T-helper 22 cell (primary cell): ENCODE measurements around the gene KDM4C.
"Not testable (repeated sequence)": the region's sequence is repeated elsewhere in the genome, so short reads cannot be mapped to it uniquely, and the experiment has no call there.

ENCODE experiments used
- DNase-seq: peaks from one replicate; pipeline ENCODE4 v3.0.0-alpha.2; 2020; ENCODE audit warnings: low read depth

The KDM4C gene

GRCh38 chr9:7171396-7172153 lies 413.8 kb downstream of the KDM4C start:
- no peak for DNase-seq

DNA sequence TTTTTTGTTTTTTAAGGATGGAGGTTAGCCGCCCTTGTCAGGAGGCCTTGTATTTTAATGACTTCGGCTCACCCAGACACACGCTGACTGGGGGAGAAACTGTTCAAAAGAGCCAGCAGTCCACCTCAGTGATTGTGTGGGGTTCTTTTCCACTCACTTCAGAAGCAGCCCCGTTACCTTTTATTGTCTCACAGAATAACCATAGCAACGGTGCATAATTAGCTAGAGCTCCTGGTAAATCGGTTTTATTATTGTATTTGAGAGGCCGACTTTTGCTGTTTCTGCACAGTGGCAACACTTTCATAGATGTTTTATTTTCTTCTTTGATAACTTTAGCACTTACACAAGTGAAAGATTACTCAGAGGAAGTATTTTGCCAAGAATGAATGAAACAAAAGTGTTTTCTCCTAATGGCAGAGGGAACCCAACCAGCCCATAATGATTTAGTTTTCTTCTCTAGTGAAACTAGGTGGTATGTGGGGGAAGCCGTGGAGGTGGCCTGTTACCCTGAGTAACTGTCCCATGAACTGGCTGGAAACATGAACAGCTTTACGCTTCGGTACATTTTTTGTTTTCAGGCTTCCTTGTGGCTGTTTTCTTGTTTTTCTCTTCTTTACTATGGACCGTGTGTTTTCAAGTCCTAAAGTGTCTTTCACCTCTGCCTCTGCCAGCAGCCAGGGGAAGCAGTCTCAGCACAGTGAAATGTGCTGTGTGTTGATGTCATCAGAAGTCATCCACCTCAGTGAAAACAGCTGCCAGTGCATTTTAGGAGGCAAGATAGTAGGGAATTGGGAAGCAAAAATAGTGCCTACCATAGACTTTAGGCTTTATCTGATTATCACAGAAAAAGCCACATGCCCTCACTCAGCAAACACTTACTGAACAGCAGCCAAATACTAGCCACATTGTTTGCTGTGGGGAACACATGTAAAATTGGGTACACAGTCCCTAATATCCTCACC lies 414.7 kb downstream of the KDM4C start:
- DNase-seq, result no peak

GRCh38 chr9:7173139-7173538 lies 415.4 kb downstream of the KDM4C start:
- DNase-seq, result no peak

DNA sequence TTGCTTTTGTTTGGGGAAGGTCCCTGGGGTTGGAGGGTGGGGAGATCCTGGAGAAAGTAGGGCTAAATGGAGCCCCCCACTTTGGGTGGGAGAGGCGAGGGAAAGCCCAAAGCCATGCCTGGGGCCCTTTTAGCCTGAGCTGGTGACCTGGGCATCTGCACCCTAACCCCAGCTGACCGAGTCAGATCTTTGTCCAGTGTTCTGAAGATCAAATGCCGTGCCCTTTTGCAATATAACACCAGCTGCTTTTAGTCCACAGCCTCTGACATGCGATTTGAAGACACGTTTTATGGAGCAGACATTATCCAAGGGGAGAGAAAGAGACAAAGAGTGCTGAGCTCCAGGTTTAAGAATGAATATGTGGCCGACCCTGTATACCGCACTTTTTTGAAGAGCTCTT lies 416.5 kb downstream of the KDM4C start:
- DNase-seq, result no peak

DNA sequence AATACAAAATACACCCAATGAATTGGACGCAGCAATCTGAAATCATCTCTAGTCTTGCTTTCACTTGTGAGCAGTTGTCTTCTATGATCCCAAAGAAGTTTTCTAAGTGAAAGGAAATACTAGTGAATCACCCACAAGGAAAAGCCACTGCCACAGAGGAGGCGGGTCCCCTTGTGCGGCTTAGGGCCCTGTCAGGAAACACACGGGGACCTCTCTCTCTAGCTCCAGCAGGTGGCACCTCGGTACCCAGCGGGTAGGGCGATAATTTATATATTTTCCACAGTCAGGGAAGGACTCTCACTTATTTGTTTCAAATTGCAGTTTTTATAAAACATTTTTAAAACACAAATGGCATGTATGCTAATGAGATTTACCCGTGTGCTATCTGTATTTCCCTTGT lies 417.1 kb downstream of the KDM4C start:
- no peak for DNase-seq

- DNase-seq, result no peak
Observed at GRCh38 chr9:7176561-7176960, 418.8 kb downstream of the KDM4C start.

DNA sequence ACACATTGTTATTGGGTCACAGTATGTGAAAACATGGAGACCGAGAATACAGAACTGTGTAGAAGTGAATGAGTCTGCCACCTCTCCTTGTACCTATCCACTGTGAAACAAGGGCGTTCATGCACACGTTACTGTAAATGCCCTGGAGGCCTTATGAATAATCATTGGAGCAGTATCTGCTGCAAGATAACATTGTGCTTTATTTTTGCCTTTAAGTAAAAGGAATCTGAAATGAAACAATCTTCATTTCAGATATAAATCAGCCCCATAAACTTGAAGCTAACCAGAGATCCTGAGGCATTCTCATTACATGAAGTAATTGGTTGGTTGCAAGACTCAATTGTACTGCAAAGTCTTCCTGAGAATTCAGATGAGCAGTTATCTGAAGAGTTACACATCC lies 419.6 kb downstream of the KDM4C start:
- DNase-seq, result no peak

DNA sequence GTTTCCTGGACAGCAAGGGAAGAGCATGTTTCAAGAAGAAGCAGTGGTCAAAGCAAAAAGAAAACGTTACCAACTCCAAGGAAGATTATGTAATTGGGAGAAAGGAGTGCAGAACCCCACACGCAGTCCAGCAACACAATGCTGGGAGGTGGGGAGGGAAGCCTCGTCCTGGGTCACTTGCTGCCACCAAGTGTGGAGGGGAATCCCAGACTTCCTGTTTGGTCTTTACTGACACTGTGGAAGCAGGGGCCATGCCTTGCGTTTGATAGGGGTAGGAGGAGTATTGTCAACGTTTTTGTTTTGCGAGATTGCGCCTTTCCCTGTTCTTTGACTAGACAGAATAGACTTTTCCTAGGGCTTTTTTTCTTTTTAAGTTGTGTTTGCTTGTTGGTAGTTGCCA lies 421.0 kb downstream of the KDM4C start:
- no peak for DNase-seq

- no peak for DNase-seq
Observed at GRCh38 chr9:7180247-7180646, 422.5 kb downstream of the KDM4C start.

DNA sequence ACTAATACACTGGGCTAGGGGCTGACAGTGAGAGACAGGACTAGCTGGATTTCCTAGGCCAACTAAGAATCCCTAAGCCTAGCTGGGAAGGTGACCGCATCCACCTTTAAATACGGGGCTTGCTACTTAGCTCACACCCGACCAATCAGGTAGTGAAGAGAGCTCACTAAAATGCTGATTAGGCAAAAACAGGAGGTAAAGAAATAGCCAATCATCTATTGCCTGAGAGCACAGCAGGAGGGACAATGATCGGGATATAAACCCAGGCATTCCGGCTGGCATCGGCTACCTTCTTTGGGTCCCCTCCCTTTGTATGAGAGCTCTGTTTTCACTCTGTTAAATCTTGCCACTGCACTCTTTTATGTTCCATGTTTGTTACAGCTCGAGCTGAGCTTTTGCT lies 425.4 kb downstream of the KDM4C start:
- DNase-seq, result not testable (repeated sequence)

GRCh38 chr9:7185612-7186011 lies 427.8 kb downstream of the KDM4C start:
- no peak for DNase-seq

DNA sequence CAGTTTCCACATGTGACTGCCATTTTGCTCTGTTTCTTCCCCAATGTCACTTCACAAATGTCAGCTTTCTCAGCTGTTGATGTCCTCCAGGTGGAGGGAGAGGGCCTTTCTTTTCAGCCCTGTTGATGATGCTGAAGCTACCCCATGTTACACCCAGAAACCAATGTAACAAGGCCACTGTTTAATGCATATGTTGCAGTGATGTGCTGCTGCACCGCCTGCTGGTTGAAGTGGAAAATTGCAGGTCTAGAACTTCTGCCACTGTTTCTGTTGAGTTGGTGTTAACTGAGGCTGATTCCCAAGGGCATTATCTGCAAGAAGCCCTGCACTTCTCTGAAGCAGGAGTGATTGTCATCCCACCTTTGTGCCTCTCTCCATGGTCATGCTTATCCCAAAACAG lies 428.4 kb downstream of the KDM4C start:
- no peak for DNase-seq

DNA sequence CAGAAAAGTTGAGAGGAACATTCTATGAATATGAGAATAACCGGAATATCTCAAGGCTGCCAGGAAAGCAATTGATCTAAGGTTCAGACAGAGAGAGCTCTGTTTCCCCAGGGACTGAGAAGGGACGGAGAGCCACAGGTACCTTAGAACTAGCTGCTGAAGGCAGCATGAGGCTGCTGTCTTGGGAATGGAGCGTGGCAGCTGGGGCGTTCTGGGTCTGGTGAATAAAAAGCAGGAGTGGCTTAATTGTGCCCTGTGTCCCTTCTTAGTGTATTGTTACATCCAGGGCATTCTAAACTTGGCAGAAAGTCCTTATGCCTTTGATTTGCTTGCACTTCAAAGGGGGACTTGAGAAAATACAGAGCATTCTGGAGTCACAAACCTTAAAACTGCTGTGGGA lies 434.5 kb downstream of the KDM4C start:
- no peak for DNase-seq

DNA sequence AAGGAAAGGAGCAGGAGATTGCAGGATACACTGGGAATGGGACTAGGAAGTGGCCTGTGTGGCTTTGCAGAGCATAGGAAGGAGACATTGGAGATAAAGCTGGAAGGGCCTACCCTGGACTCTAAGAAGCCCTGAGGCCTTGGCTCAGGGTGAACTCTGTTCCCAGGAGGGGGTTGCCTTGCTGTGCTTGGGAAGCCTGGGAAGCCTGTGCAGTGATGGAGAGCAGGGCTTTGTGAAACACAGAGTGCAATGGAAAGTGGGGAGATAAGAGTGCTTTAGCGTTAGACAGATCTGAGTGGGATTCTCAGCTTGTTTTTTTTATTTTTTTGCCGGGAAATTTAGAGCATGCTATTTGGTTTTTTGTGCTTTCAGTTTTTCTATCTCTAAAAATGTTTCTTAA lies 437.8 kb downstream of the KDM4C start:
- no peak for DNase-seq

- no peak for DNase-seq
Observed at GRCh38 chr9:7196467-7196866, 438.7 kb downstream of the KDM4C start.

- DNase-seq, result no peak
Observed at GRCh38 chr9:7201196-7201595, 443.4 kb downstream of the KDM4C start.

DNA sequence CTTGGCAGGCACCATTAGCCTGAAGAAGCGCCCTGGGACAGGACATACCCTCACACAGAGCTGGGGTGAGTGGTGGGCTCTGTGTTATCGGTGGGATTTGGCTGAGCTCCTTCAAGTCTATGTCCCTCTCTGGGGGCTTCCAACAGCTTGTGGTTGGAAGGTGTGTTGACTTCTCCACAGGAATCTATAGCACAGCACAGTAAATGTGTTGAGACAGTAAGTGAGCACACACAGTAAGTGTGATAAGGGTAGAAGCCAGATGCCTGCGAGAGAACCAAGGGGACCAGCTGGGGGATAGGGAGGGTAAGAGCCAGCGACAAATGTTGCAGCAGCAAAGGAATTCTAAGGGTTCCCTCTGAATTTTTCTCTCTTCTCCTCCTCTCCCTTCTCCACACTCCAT lies 448.0 kb downstream of the KDM4C start:
- no peak for DNase-seq

- no peak for DNase-seq
Observed at GRCh38 chr9:7206221-7206758, 448.5 kb downstream of the KDM4C start.

- no peak for DNase-seq
Observed at GRCh38 chr9:7209016-7209715, 451.4 kb downstream of the KDM4C start.

DNA sequence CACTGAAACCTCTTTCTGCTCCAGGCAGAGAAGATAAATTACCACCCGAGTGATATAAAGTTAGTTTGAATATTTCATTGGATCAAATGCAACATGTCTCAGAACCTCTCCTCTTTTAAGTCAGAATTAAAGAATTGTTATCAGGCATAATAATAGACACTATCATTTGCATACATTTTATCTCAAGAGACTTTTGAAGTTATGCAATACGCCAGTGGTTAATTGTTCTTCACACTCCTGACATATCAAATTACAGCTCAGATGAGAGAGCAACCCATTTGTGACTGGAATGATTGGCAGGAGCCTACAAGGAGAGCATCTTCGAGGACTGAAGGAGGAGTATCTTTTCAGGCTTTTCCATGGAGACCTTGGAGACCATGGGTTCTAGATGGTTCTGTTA lies 452.2 kb downstream of the KDM4C start:
- DNase-seq, result no peak

- DNase-seq, result no peak
Observed at GRCh38 chr9:7210854-7211637, 453.3 kb downstream of the KDM4C start.

DNA sequence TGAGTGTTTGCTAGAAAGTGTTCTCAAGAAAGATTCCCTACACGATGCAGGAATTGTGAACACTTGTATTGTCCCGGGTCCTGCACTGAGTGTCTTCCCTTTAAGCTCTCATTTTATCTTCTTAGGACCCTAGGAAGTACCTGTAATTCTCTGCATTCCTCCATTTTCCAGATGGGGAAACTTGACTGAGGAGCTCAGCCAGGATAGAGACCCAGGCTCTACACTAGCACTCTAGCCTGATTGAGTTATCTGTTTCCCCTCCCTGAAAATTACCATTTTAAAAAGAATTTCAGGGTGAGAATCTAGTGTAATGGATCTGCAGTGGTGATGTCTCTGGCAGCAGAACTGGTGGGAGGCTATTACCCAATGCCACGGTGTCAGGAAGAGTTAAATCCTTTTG lies 453.9 kb downstream of the KDM4C start:
- no peak for DNase-seq
